Mesothelial cell of epicardium (in vitro differentiated cells): ENCODE measurements around the gene ALPI. TPM values are rescaled to one million over a fixed set of nuclear protein-coding genes. Genes with fewer than 3 reads are reported as not detected.

ENCODE experiments used
- DNase-seq, 2 experiments: peaks; one replicate each; pipeline ENCODE4 v3.0.0; 2021; ENCODE audit warnings: low spot score in 2 of 2; ENCODE audit not compliant: unreplicated experiment in 2 of 2
- H3K27ac Mint-ChIP-seq: 2 replicates; pipeline ENCODE4 v1.8.0; 2021; ENCODE audit warnings: mixed read lengths
- H3K27me3 Mint-ChIP-seq: 2 replicates; pipeline ENCODE4 v1.8.0; 2021; ENCODE audit warnings: low read depth, mixed read lengths
- H3K36me3 Mint-ChIP-seq: 2 replicates; pipeline ENCODE4 v1.8.0; 2021; ENCODE audit warnings: mixed read lengths
- H3K4me1 Mint-ChIP-seq: 2 replicates; pipeline ENCODE4 v1.8.0; 2021; ENCODE audit warnings: mixed read lengths
- H3K4me3 Mint-ChIP-seq: 2 replicates; pipeline ENCODE4 v1.8.0; 2021; ENCODE audit warnings: mild to moderate bottlenecking, moderate library complexity, mixed read lengths
- H3K9me3 Mint-ChIP-seq: 2 replicates; pipeline ENCODE4 v1.8.0; 2021; ENCODE audit warnings: mixed read lengths
- CTCF ChIP-seq: fragments of 200-600 bp; sonication (generic); IDR thresholded peaks from one replicate; pipeline ENCODE4 v1.5.0; 2021; ENCODE audit warnings: antibody characterized with exemption; ENCODE audit not compliant: unreplicated experiment
- total RNA-seq: library from RNA; stranded (reverse); gene quantifications from 3 replicates; pipeline ENCODE4 v1.2.1, GENCODE V29; 2021

Gene ALPI
- total RNA-seq, 1 donor from 2014 or later: not detected

GRCh38 chr2:232459419-232460035 lies 3.6 kb downstream of the ALPI start:
- no peaks in the 10 kb centered on the region for H3K36me3 Mint-ChIP-seq
- DNase-seq: no peak

GRCh38 chr2:232460171-232460570 lies 4.2 kb downstream of the ALPI start:
- Mint-ChIP-seq H3K27ac (no peak overlapping the region), H3K36me3 (no peaks in the 10 kb centered on the region), H3K27me3 (peaks cover 53% of the 10 kb centered on the region), H3K4me3 (no peak overlapping the region), H3K9me3 (no peaks in the 10 kb centered on the region), H3K4me1 (peaks cover 11% of the 10 kb centered on the region)
- no peak for DNase-seq
- TF ChIP-seq CTCF: no peak

More at GRCh38 chr2:232459419-232460035, 3.6 kb downstream of the ALPI start:
- no peaks in the 10 kb centered on the region for H3K9me3 Mint-ChIP-seq
- peaks cover 58% of the 10 kb centered on the region for H3K27me3 Mint-ChIP-seq
- no peak for TF ChIP-seq CTCF
- no peak overlapping the region for H3K4me3 Mint-ChIP-seq
- H3K27ac Mint-ChIP-seq: no peak overlapping the region
- H3K4me1 Mint-ChIP-seq: peaks cover 11% of the 10 kb centered on the region

- Mint-ChIP-seq H3K4me3 (no peak overlapping the region), H3K27ac (no peak overlapping the region), H3K27me3 (peaks cover 61% of the 10 kb centered on the region), H3K4me1 (peaks cover 11% of the 10 kb centered on the region), H3K36me3 (no peaks in the 10 kb centered on the region), H3K9me3 (no peaks in the 10 kb centered on the region)
- TF ChIP-seq CTCF: no peak
- DNase-seq: no peak
Observed at GRCh38 chr2:232463701-232464543, 8.0 kb downstream of the ALPI start.

- no peak for DNase-seq
- no peak overlapping the region for H3K27ac Mint-ChIP-seq
- H3K9me3 Mint-ChIP-seq: no peaks in the 10 kb centered on the region
- peaks cover 62% of the 10 kb centered on the region for H3K27me3 Mint-ChIP-seq
- no peak overlapping the region for H3K4me3 Mint-ChIP-seq
- peaks cover 11% of the 10 kb centered on the region for H3K4me1 Mint-ChIP-seq
- no peak for TF ChIP-seq CTCF
- H3K36me3 Mint-ChIP-seq: no peaks in the 10 kb centered on the region
Observed at GRCh38 chr2:232464544-232464885, 8.6 kb downstream of the ALPI start.

- no peaks in the 10 kb centered on the region for H3K9me3 Mint-ChIP-seq
- no peak overlapping the region for H3K27ac Mint-ChIP-seq
- no peak overlapping the region for H3K4me3 Mint-ChIP-seq
- DNase-seq: no peak
- H3K4me1 Mint-ChIP-seq: peaks cover 11% of the 10 kb centered on the region
- H3K27me3 Mint-ChIP-seq: peaks cover 62% of the 10 kb centered on the region
- H3K36me3 Mint-ChIP-seq: no peaks in the 10 kb centered on the region
- no peak for TF ChIP-seq CTCF
Observed at GRCh38 chr2:232465061-232465460, 9.1 kb downstream of the ALPI start.
